ENCODE results near the gene NCOA5.

- no peak for TF ChIP-seq ZNF274 (IDR thresholded peaks at IDR 0.05; ENCODE audit: low read depth, low read length)
- no peak for TF ChIP-seq YY1 (IDR thresholded peaks at IDR 0.05; ENCODE audit: insufficient read depth, insufficient read length)
Measured at GRCh38 chr20:46056027-46056833, 33.5 kb downstream of the NCOA5 start.

Measured in NT2/D1 (cell line).